ENCODE data around the gene SERPINA5.

DNA sequence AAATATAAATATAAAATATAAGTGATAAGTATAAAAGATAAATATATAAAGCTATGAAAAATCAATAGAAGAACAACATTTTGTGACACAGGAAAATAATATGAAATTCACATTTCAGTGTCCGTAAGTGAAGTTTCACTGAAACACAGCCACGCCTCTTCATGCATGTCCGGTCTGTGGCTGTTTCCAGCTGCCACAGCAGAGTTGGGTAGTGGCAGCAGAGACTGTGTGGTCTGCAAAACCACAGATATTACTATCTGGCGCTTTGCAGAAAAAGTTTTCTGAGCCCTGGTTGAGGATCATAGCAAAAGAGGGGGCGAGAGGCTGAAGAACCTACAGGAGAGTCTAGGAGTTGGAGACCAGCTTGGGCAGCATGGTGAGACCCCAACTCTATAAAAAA lies 19.2 kb upstream of the SERPINA5 start:
- TF ChIP-seq EP300 (IDR thresholded peaks at IDR 0.05) (no peak), POLR2AphosphoS5 (IDR thresholded peaks at IDR 0.05) (no peak), POLR2A (IDR thresholded peaks at IDR 0.05; ENCODE audit: low read depth) (no peak)
- TF ChIP-seq, protein P1, sequence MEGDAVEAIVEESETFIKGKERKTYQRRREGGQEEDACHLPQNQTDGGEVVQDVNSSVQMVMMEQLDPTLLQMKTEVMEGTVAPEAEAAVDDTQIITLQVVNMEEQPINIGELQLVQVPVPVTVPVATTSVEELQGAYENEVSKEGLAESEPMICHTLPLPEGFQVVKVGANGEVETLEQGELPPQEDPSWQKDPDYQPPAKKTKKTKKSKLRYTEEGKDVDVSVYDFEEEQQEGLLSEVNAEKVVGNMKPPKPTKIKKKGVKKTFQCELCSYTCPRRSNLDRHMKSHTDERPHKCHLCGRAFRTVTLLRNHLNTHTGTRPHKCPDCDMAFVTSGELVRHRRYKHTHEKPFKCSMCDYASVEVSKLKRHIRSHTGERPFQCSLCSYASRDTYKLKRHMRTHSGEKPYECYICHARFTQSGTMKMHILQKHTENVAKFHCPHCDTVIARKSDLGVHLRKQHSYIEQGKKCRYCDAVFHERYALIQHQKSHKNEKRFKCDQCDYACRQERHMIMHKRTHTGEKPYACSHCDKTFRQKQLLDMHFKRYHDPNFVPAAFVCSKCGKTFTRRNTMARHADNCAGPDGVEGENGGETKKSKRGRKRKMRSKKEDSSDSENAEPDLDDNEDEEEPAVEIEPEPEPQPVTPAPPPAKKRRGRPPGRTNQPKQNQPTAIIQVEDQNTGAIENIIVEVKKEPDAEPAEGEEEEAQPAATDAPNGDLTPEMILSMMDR (IDR thresholded peaks at IDR 0.05): no peak
